ENCODE results near the gene HECW1. TPM values are rescaled to one million over a fixed set of nuclear protein-coding genes. Genes with fewer than 3 reads are reported as not detected.

HECW1 gene
- total RNA-seq, 1 experiment from 2014 or later, result 21.6 TPM

GRCh38 chr7:43142703-43143102 lies 30.3 kb downstream of the HECW1 start:
- no peak for DNase-seq (ENCODE audit: extremely low read depth, low read depth)

GRCh38 chr7:43143918-43144589 lies 31.6 kb downstream of the HECW1 start:
- no peak for DNase-seq (ENCODE audit: extremely low read depth, low read depth)

- no peak for DNase-seq (ENCODE audit: extremely low read depth, low read depth)
Measured at GRCh38 chr7:43148161-43148731, 35.8 kb downstream of the HECW1 start.

- DNase-seq (ENCODE audit: extremely low read depth, low read depth), result no peak
Measured at GRCh38 chr7:43151076-43151475, 38.6 kb downstream of the HECW1 start.

- no peak for DNase-seq (ENCODE audit: extremely low read depth, low read depth)
Measured at GRCh38 chr7:43152696-43153095, 40.2 kb downstream of the HECW1 start.

GRCh38 chr7:43155636-43156035 lies 43.2 kb downstream of the HECW1 start:
- no peak for DNase-seq (ENCODE audit: extremely low read depth, low read depth)

GRCh38 chr7:43163885-43164284 lies 51.4 kb downstream of the HECW1 start:
- no peak for DNase-seq (ENCODE audit: extremely low read depth, low read depth)

GRCh38 chr7:43164757-43165156 lies 52.3 kb downstream of the HECW1 start:
- peak; percentile 19 for DNase-seq (ENCODE audit: extremely low read depth, low read depth)

- no peak for DNase-seq (ENCODE audit: extremely low read depth, low read depth)
Measured at GRCh38 chr7:43166686-43167085, 54.2 kb downstream of the HECW1 start.

- DNase-seq (ENCODE audit: extremely low read depth, low read depth), result no peak
Measured at GRCh38 chr7:43169076-43169475, 56.6 kb downstream of the HECW1 start.

GRCh38 chr7:43170571-43170970 lies 58.1 kb downstream of the HECW1 start:
- no peak for DNase-seq (ENCODE audit: extremely low read depth, low read depth)

GRCh38 chr7:43175570-43176200 lies 63.2 kb downstream of the HECW1 start:
- no peak for DNase-seq (ENCODE audit: extremely low read depth, low read depth)

GRCh38 chr7:43179393-43179792 lies 66.9 kb downstream of the HECW1 start:
- no peak for DNase-seq (ENCODE audit: extremely low read depth, low read depth)

GRCh38 chr7:43192806-43193460 lies 80.5 kb downstream of the HECW1 start:
- DNase-seq (ENCODE audit: extremely low read depth, low read depth), result no peak

GRCh38 chr7:43193893-43194292 lies 81.4 kb downstream of the HECW1 start:
- DNase-seq (ENCODE audit: extremely low read depth, low read depth), result no peak

- no peak for DNase-seq (ENCODE audit: extremely low read depth, low read depth)
Measured at GRCh38 chr7:43195256-43195655, 82.8 kb downstream of the HECW1 start.

- no peak for DNase-seq (ENCODE audit: extremely low read depth, low read depth)
Measured at GRCh38 chr7:43195768-43196167, 83.3 kb downstream of the HECW1 start.

- no peak for DNase-seq (ENCODE audit: extremely low read depth, low read depth)
Measured at GRCh38 chr7:43196379-43196778, 83.9 kb downstream of the HECW1 start.

- DNase-seq (ENCODE audit: extremely low read depth, low read depth), result no peak
Measured at GRCh38 chr7:43198016-43198415, 85.6 kb downstream of the HECW1 start.

GRCh38 chr7:43198599-43199090 lies 86.2 kb downstream of the HECW1 start:
- no peak for DNase-seq (ENCODE audit: extremely low read depth, low read depth)

- DNase-seq (ENCODE audit: extremely low read depth, low read depth), result no peak
Measured at GRCh38 chr7:43199371-43200160, 87.1 kb downstream of the HECW1 start.
